Vagina (tissue), 2 donors: ENCODE results near the gene MICAL3. TPM values are rescaled to one million over a fixed set of nuclear protein-coding genes. Genes with fewer than 3 reads are reported as not detected.
A peak's percentile ranks its signal among the peaks of the same experiment; 100 is the strongest.

Experiments
- DNase-seq, 2 donors: peaks; one replicate each; pipeline ENCODE4 v3.0.0-alpha.2; 2017; ENCODE audit errors: extremely low spot score in 2 of 2
- H3K27ac ChIP-seq: fragments of 200-600 bp; sonication (generic); one replicate; pipeline ENCODE4 v1.5.1; 2019
- H3K27me3 ChIP-seq: fragments of 200-600 bp; sonication (generic); one replicate; pipeline ENCODE4 v1.5.1; 2019
- H3K36me3 ChIP-seq, 2 donors: fragments of 200-600 bp; sonication (generic); one replicate each; pipeline ENCODE4 v1.5.1; 2017 to 2019
- H3K4me1 ChIP-seq: fragments of 200-600 bp; sonication (generic); one replicate; pipeline ENCODE4 v1.5.1; 2019
- H3K4me3 ChIP-seq, 2 donors: fragments of 200-600 bp; sonication (generic); 1 replicate in 1 of 2; 2 replicates in 1 of 2; pipeline ENCODE4 v1.5.1; 2016 to 2019
- H3K9me3 ChIP-seq: fragments of 200-600 bp; sonication (generic); one replicate; pipeline ENCODE4 v1.5.1; 2019
- CTCF ChIP-seq, 3 experiments: fragments of 450-650 bp in 2 of 3; fragments of 200-600 bp in 1 of 3; sonication (generic) in 1 of 3; IDR thresholded peaks; one replicate each; pipeline ENCODE4 v1.5.1; 2017 to 2019; ENCODE audit warnings: antibody characterized with exemption in 3 of 3, mild to moderate bottlenecking in 2 of 3, moderate library complexity in 2 of 3
- POLR2A ChIP-seq, 2 donors: fragments of 450-650 bp; IDR thresholded peaks; one replicate each; pipeline ENCODE4 v1.6.1; 2017; ENCODE audit warnings: antibody characterized with exemption in 2 of 2, mild to moderate bottlenecking in 2 of 2, moderate library complexity in 2 of 2
- POLR2AphosphoS5 ChIP-seq, 2 donors: sonication (generic); formaldehyde crosslinking; IDR thresholded peaks; one replicate each; pipeline ENCODE4 v1.9.0; 2017; ENCODE audit warnings: antibody characterized with exemption in 2 of 2, mild to moderate bottlenecking in 2 of 2, low read depth in 1 of 2; ENCODE audit not compliant: insufficient read depth in 1 of 2
- intact Hi-C: fragments of 100-400 bp; cut with DNase I; formaldehyde crosslinking; loops from one replicate; pipeline ENCODE4 v1.15.1; 2023
- total RNA-seq: library from RNA; depleted of rRNA; stranded (reverse); fragments of >200 nt; gene quantifications from one replicate; pipeline ENCODE4 v1.2.3, GENCODE V29; 2016

The MICAL3 gene
- total RNA-seq, 1 donor from 2014 or later, result 35.1 TPM

DNA sequence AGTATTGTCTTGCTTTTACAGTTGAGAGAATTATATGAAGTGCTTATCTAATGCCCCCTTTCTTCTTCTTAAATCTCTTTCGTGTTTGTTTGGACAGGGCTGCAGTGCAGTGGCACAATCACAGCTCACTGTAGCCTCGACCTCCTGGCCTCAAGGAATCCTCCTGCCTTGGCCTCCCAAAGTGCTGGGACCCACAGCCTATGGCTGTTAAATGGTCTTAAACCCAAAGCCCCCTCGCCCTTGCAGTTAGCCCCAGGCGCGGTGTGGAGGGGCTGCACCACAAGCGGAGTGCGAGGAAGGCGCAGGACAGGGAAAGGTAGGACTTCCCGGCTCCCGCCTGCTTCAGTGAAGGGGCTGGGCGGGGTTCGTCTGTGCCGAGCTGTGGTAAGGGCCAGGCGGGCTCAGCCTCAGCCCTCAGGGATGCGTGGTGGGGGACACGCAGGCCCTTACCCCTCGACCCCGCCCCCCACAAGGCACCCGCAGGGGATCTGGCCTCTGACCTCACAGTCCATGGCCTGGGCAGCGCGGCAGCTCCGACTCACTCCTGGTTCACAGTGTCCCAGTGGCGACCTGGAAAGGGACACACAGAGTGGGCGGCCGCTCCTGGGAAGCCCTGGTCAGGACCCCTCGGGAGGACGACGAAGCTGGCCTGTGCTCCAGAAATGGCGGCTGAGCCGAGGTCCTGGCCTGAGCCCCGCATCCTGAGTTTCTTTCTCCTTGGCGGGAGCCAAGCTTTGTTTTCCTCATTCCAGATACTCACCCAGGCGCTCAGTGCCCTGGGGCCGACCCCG is 274.6 kb downstream of the MICAL3 start:
- intact Hi-C loops, result no loop called here

DNA sequence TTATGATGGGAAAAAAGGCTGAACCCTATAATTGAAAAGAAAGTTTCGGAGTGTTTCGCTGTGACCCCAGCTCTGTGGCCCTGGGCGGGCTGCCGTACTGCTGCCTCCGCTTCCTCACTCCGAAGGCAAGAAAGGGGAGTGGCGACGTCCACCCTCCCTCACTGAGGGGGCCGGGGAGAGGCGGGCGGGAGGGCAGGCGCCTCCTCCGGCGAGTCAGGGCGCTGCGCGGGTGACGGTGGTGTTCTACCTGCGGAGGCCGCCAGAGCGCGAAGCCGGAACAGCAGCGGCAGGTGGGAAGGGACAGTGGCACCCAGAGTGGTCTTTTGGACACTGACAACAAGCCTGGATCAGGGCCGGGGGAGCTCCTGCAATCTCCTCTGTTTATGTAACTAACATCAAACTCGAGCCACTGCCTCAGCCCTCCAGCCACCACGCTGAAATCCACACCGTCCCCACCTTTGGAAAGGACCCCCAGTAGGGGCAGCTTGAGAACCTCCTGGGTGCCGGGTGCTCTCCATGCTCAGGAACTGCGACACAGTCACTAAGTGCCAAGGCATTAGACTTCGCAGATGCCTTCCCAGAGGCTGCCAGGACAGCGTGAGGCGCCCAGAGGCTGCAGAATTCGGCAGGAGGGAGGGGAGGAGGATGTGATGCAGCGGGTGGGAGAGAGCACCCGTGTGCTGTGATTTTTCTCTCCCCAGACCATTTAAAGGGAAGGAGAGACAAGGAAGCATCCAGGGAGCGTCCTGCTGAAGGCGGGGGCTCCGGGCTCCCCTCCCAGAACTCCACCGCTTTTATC is 275.6 kb downstream of the MICAL3 start:
- intact Hi-C loops, result no loop called here
- H3K9me3 ChIP-seq, result no peaks in the 10 kb centered on the region
- no peaks in the 10 kb centered on the region for H3K36me3 ChIP-seq
- TF ChIP-seq CTCF (IDR thresholded peaks at IDR 0.05), result no peak
- no peak for TF ChIP-seq POLR2AphosphoS5 (IDR thresholded peaks at IDR 0.05; ENCODE audit: insufficient read depth in 1 of 2, low read depth in 1 of 2)
- TF ChIP-seq POLR2A (IDR thresholded peaks at IDR 0.05), result no peak
- no peaks in the 10 kb centered on the region for H3K27me3 ChIP-seq
- H3K27ac ChIP-seq, result no peak overlapping the region
- DNase-seq, result no peak
- peaks cover 6% of the 10 kb centered on the region for H3K4me1 ChIP-seq
- H3K4me3 ChIP-seq, result peak overlapping the region in 1 of 2 donors; percentile 7

More for the DNA sequence above, 274.6 kb downstream of the MICAL3 start:
- no peak for DNase-seq
- H3K36me3 ChIP-seq, result no peaks in the 10 kb centered on the region
- no peaks in the 10 kb centered on the region for H3K4me1 ChIP-seq
- H3K27ac ChIP-seq, result no peak overlapping the region
- no peak for TF ChIP-seq POLR2A (IDR thresholded peaks at IDR 0.05)
- H3K9me3 ChIP-seq, result no peaks in the 10 kb centered on the region
- no peak overlapping the region for H3K4me3 ChIP-seq
- H3K27me3 ChIP-seq, result no peaks in the 10 kb centered on the region

DNA sequence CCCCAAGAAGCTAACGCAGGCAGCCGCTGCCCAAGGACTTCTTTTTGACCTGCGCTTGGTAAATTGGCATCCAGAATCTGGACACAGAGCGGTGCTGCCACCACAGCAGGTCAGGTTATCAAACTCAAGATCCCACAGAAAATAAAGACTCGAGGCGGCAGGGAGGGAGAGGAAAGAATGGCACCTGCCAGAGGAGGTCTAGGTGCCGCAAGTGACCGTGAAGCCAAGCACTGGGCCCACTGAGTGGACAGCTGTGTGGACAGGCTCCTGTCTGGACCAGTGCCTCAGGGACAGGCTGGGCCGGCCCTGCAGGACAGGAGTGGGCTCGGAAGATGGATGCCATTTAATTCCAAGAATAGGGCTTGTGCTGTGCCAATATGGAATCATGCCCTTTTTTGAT is 277.4 kb downstream of the MICAL3 start:
- DNase-seq, result no peak
- H3K4me1 ChIP-seq, result peaks cover 6% of the 10 kb centered on the region
- intact Hi-C loops, result no loop called here
- H3K4me3 ChIP-seq, result no peak overlapping the region
- no peaks in the 10 kb centered on the region for H3K36me3 ChIP-seq
- TF ChIP-seq CTCF (IDR thresholded peaks at IDR 0.05) (no peak), POLR2A (IDR thresholded peaks at IDR 0.05) (no peak), POLR2AphosphoS5 (IDR thresholded peaks at IDR 0.05; ENCODE audit: insufficient read depth in 1 of 2, low read depth in 1 of 2) (no peak)
- H3K27me3 ChIP-seq, result no peaks in the 10 kb centered on the region
- no peaks in the 10 kb centered on the region for H3K9me3 ChIP-seq
- no peak overlapping the region for H3K27ac ChIP-seq

GRCh38 chr22:17744430-17744829 is 279.9 kb downstream of the MICAL3 start:
- TF ChIP-seq POLR2AphosphoS5 (IDR thresholded peaks at IDR 0.05; ENCODE audit: insufficient read depth in 1 of 2, low read depth in 1 of 2) (no peak), CTCF (IDR thresholded peaks at IDR 0.05) (no peak), POLR2A (IDR thresholded peaks at IDR 0.05) (no peak)
- Histone ChIP-seq H3K36me3 (no peaks in the 10 kb centered on the region), H3K4me3 (no peak overlapping the region), H3K9me3 (no peaks in the 10 kb centered on the region), H3K27ac (no peak overlapping the region), H3K4me1 (peaks cover 6% of the 10 kb centered on the region), H3K27me3 (no peaks in the 10 kb centered on the region)
- intact Hi-C loops, result no loop called here
- DNase-seq, result no peak

DNA sequence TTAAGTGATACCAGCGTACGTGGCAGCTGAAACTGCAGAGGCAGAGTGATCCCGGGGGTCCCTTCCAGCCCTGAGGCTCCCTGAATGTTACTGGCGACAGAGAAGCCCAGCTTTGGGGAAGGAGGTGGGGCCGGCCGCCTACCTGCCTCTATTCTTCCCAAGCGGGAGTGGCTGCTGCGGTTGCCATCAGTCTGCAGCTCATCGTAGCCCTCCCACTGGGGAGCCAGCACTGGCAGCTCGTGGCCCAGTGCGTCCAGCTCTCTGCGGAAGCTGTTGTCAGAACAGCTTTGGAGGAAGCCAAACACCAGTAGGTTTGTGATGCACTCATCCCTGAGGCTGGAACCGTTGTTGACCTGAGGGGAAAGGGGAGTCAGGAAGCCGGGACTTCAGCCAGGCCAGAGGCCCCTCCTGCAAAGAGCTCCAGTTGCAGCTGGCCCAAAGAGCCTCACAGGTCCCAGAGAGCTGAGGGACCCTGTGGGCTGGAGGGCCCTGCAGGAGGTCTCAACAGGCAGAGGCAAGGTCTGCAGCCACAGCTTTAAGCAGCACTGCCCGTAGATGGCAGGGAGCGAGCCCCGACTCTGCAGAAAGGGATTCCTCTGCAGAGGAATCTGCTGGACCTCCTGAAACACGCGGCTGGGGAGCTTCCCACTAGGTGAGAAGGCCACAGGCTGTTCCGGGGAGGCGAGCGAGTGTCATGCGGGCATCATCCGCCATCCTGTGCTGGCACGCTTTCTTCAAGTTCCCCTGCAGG is 280.5 kb downstream of the MICAL3 start:
- intact Hi-C loops, result no loop called here
- no peak overlapping the region for H3K4me3 ChIP-seq
- H3K27ac ChIP-seq, result no peak overlapping the region
- no peaks in the 10 kb centered on the region for H3K9me3 ChIP-seq
- no peak for TF ChIP-seq CTCF (IDR thresholded peaks at IDR 0.05)
- no peak for TF ChIP-seq POLR2AphosphoS5 (IDR thresholded peaks at IDR 0.05; ENCODE audit: insufficient read depth in 1 of 2, low read depth in 1 of 2)
- no peak for TF ChIP-seq POLR2A (IDR thresholded peaks at IDR 0.05)
- peaks cover 6% of the 10 kb centered on the region for H3K4me1 ChIP-seq
- H3K27me3 ChIP-seq, result no peaks in the 10 kb centered on the region
- H3K36me3 ChIP-seq, result no peaks in the 10 kb centered on the region
- DNase-seq, result no peak
